Measurements from ENCODE around the gene CYP27A1. TPM values are rescaled to one million over a fixed set of nuclear protein-coding genes. Genes with fewer than 3 reads are reported as not detected.

CYP27A1 gene
- total and polyA plus RNA-seq, 11 donors = 3.3 to 43.8 (median 7.4) TPM

DNA sequence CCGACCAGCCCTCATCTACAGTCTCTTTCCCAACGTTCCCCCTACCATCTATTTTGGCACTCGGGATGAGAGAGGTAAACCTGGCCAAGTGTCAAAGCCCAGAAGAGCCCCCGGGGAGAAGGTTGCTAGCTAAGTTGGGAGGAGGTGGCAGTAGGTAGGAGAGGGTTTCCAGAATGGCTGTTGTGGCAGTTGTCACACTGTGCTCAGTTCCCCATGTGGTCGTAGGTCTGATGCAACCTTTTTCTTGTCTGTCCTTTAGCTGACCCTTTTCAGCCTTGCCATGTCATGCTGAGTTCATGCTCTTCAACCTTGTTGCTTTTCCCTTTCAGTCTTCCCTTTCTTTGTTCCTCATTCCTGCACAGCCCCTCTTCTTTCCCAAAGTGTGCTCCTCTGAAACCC is 36.8 kb upstream of the CYP27A1 start:
- H3K4me3 ChIP-seq = no peak overlapping the region
- TF ChIP-seq, protein P1, sequence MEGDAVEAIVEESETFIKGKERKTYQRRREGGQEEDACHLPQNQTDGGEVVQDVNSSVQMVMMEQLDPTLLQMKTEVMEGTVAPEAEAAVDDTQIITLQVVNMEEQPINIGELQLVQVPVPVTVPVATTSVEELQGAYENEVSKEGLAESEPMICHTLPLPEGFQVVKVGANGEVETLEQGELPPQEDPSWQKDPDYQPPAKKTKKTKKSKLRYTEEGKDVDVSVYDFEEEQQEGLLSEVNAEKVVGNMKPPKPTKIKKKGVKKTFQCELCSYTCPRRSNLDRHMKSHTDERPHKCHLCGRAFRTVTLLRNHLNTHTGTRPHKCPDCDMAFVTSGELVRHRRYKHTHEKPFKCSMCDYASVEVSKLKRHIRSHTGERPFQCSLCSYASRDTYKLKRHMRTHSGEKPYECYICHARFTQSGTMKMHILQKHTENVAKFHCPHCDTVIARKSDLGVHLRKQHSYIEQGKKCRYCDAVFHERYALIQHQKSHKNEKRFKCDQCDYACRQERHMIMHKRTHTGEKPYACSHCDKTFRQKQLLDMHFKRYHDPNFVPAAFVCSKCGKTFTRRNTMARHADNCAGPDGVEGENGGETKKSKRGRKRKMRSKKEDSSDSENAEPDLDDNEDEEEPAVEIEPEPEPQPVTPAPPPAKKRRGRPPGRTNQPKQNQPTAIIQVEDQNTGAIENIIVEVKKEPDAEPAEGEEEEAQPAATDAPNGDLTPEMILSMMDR (IDR thresholded peaks at IDR 0.05) = no peak
- no peak for TF ChIP-seq POLR2A (IDR thresholded peaks at IDR 0.05)
- peak in 3 of 4 donors; percentile 32 to 76 (median 50) for ATAC-seq
- H3K9me3 ChIP-seq = no peaks in the 10 kb centered on the region
- H3K27ac ChIP-seq = peak overlapping the region in 11 of 12 donors; percentile 11 to 85 (median 70)
- intact Hi-C loops (cut with DNase I) = loop anchor here in 1 of 10 donors (5.0 kb wide), 1 partner anchor 87 kb away; the partner anchor contains the start of gene PRKAG3
- H3K36me3 ChIP-seq = peaks cover 0 to 65% (median 57%) of the 10 kb centered on the region in 9 donors
- peak in 1 of 5 donors; percentile 44 for DNase-seq
- H3K4me1 ChIP-seq = peaks cover 0 to 52% (median 14%) of the 10 kb centered on the region in 12 donors
- no peaks in the 10 kb centered on the region for H3K27me3 ChIP-seq
- WGBS, 4 donors = 67 to 80% (median 74%) methylated on average over 5 of the region's 5 CpGs

DNA sequence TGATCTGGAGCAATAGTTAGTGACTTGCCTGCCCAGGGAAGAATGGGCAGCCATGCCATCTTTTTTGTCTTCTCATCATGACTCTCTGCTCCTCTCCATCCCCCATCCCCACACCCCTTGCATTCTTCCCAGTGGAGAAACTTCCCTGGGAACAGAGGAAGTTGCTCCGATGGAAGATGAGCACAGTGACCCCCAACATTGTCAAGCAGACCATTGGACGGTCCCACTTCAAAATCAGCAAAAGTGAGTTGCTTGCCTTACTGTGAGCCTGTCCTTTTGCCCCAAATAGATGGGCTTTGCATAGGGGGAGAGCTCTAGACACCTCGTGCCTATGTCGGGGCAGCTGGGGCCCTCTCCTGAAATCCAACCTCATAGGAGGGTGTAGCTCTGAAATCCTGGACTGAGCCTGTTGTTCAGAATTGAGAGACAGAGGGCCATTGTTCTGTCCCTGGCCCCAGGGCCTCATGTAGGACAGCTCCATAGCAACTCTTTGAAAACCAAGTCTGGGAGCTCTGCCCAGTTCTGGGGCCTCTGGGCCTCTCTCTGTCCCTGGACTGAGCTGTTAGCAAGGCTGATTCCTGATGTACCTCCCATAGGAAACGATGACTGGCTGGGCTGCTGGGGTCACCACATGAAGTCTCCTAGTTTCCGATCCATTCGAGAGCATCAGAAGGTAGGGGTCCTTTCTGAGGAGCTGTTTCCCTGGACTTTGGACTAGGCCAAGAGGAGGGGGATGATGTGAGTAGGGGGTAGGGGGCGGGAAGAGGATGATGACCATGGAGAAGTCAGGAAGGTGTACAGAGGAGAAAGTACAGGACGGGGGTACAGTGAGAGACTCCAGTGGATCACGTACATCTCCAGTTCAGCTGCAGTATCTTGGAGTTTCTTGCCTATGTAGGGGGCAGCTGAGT is 36.1 kb upstream of the CYP27A1 start:
- DNase-seq = peak; percentile 67 to 86 (median 78)
- Histone ChIP-seq H3K9me3 (no peaks in the 10 kb centered on the region), H3K36me3 (peaks cover 0 to 65% (median 57%) of the 10 kb centered on the region in 9 donors), H3K4me3 (no peak overlapping the region), H3K27ac (peak overlapping the region in 11 of 12 donors; percentile 47 to 85 (median 70)), H3K27me3 (no peaks in the 10 kb centered on the region), H3K4me1 (peaks cover 0 to 52% (median 14%) of the 10 kb centered on the region in 12 donors)
- intact Hi-C loops (cut with DNase I) = loop anchor here in 1 of 10 donors (5.0 kb wide), 1 partner anchor 86 kb away; the partner anchor contains the start of gene PRKAG3
- WGBS, 4 donors = 66 to 84% (median 78%) methylated on average over 10 of the region's 10 CpGs
- TF ChIP-seq, protein P1 (IDR thresholded peaks at IDR 0.05) = no peak
- TF ChIP-seq POLR2A (IDR thresholded peaks at IDR 0.05) = no peak
- ATAC-seq = peak; percentile 97 to 98 (median 98)

DNA sequence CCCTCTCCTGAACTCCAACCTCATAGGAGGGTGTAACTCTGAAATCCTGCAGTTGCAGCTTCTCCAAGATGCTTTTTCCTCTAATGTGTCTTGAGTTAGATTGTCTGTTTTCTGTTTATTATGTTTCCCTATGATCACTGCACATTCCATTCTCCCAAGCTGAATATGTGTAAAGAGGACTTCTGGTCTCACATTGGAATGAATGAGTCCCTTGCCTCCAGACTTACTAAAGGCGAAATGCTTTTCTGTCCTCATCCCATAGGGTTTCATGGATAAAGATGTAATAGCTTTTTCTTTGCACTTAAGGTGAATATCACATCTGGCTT is 35.5 kb upstream of the CYP27A1 start:
- Histone ChIP-seq H3K4me1 (peaks cover 0 to 52% (median 14%) of the 10 kb centered on the region in 12 donors), H3K9me3 (no peaks in the 10 kb centered on the region), H3K4me3 (no peak overlapping the region), H3K27ac (peak overlapping the region in 10 of 12 donors; percentile 47 to 85 (median 69)), H3K36me3 (peaks cover 0 to 65% (median 57%) of the 10 kb centered on the region in 9 donors), H3K27me3 (no peaks in the 10 kb centered on the region)
- no peak for DNase-seq
- intact Hi-C loops (cut with DNase I) = loop anchor here in 1 of 10 donors (5.0 kb wide), 1 partner anchor 86 kb away; the partner anchor contains the start of gene PRKAG3
- TF ChIP-seq, protein P1 (IDR thresholded peaks at IDR 0.05) = no peak
- TF ChIP-seq POLR2A (IDR thresholded peaks at IDR 0.05) = no peak
- no peak for ATAC-seq
- 91 to 100% (median 93%) methylated on average over 1 of the region's 1 CpG for WGBS, 4 donors

DNA sequence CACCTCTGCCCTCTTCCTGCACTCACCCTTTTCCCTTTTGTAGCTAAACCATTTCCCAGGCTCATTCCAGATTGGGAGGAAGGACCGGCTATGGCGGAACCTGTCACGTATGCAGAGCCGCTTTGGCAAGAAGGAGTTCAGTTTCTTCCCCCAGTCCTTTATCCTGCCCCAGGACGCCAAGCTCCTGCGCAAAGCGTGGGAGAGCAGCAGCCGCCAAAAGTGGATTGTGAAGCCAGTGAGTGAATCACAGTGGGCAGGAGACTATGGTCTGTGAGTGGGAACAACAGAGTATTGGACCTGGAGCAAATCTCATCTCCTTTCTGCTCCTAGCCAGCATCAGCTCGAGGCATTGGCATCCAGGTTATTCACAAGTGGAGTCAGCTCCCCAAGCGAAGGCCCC is 35.0 kb upstream of the CYP27A1 start:
- Histone ChIP-seq H3K9me3 (no peaks in the 10 kb centered on the region), H3K36me3 (peaks cover 0 to 65% (median 58%) of the 10 kb centered on the region in 9 donors), H3K4me1 (peaks cover 0 to 51% (median 14%) of the 10 kb centered on the region in 12 donors), H3K27ac (peak overlapping the region in 5 of 12 donors; percentile 44 to 79 (median 73)), H3K4me3 (no peak overlapping the region), H3K27me3 (no peaks in the 10 kb centered on the region)
- WGBS, 4 donors = 82 to 91% (median 91%) methylated on average over 10 of the region's 10 CpGs
- peak in 2 of 5 donors; percentile 34 to 63 for DNase-seq
- peak in 1 of 4 donors; percentile 63 for ATAC-seq
- TF ChIP-seq POLR2A (IDR thresholded peaks at IDR 0.05) = no peak
- TF ChIP-seq, protein P1 (IDR thresholded peaks at IDR 0.05) = no peak
- intact Hi-C loops (cut with DNase I) = loop anchor here in 1 of 10 donors (5.0 kb wide), 1 partner anchor 85 kb away; the partner anchor contains the start of gene PRKAG3

Measured in heart left ventricle (tissue), 16 donors.